Chondrocyte (in vitro differentiated cells): ENCODE results near the gene COL2A1. TPM values are rescaled to one million over a fixed set of nuclear protein-coding genes. Genes with fewer than 3 reads are reported as not detected.

Experiments
- DNase-seq: peaks from one replicate; pipeline ENCODE4 v3.0.0; 2021; ENCODE audit warnings: mixed read lengths, low spot score
- H3K27ac Mint-ChIP-seq: one replicate; pipeline ENCODE4 v1.8.0; 2021; ENCODE audit warnings: mild to moderate bottlenecking, moderate library complexity, mixed read lengths; ENCODE audit not compliant: unreplicated experiment
- H3K27me3 Mint-ChIP-seq: 2 replicates; pipeline ENCODE4 v1.8.0; 2021; ENCODE audit warnings: low read depth, mixed read lengths
- H3K36me3 Mint-ChIP-seq: 2 replicates; pipeline ENCODE4 v1.8.0; 2021; ENCODE audit warnings: low read depth, mixed read lengths
- H3K4me1 Mint-ChIP-seq: 2 replicates; pipeline ENCODE4 v1.8.0; 2021; ENCODE audit warnings: low read depth, mild to moderate bottlenecking, mixed read lengths
- H3K4me3 Mint-ChIP-seq: one replicate; pipeline ENCODE4 v1.8.0; 2021; ENCODE audit warnings: mild to moderate bottlenecking, moderate library complexity, mixed read lengths; ENCODE audit not compliant: unreplicated experiment
- H3K9me3 Mint-ChIP-seq: 2 replicates; pipeline ENCODE4 v1.8.0; 2021; ENCODE audit warnings: low read depth, mixed read lengths
- total RNA-seq: library from RNA; stranded (reverse); gene quantifications from 3 replicates; pipeline ENCODE4 v1.2.1, GENCODE V29; 2021
- TF ChIP-seq, protein P1 (sequence below): fragments of 200-600 bp; sonication (generic); IDR thresholded peaks from 2 replicates; pipeline ENCODE4 v1.5.0; 2021; ENCODE audit warnings: antibody characterized with exemption, mild to moderate bottlenecking, moderate library complexity

The COL2A1 gene
- total RNA-seq, 1 donor from 2014 or later = 35.6 TPM

DNA sequence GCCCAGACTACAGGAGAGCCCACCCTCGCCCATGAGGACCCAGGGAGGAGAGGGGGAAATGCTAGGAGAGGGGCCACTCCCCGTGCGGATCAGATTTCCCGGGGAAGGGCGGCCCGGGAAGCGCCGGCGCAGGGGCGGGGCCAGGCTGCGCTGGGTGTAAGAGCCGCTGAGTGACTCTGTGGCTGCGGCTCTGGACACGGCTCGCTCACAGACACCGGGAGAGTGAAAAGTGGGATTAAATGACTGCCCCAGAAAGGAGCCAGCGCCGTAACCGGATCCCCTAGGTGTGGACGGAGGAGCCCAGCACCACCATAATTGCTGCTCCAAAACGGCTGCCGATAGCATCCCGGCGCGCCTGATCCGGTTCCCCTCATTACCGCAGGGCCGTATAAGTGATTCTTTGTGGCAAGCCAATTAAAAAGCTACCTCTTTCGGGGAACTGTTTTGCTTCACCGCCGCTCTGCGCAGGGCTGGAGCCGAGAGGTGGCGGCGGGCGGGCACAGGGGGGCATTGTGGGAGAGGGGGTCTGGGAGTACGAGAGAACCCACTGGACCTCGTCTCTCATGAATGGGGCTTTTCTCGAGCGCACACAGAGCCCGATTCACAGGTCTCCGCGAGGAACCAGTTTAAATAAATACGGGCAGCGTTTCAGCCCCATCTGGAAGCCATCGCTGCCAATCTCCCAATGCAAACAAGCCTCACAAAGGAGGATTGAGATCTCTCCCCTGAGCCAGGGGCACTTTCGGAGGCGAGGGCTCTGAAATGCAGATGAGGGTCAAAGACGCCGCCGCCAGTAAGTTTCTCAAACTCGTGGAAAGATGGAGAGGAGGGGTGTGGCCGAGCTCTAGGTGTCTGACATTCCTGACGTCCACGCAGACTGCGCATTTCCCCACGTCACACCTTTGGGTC lies 2.5 kb downstream of the COL2A1 start:
- H3K36me3 Mint-ChIP-seq = no peaks in the 10 kb centered on the region
- H3K27me3 Mint-ChIP-seq = peaks cover 48% of the 10 kb centered on the region
- no peaks in the 10 kb centered on the region for H3K9me3 Mint-ChIP-seq
- H3K4me1 Mint-ChIP-seq = peaks cover 38% of the 10 kb centered on the region
- H3K4me3 Mint-ChIP-seq = peak overlapping the region; percentile 77
- H3K27ac Mint-ChIP-seq = peak overlapping the region; percentile 49
- no peak for DNase-seq
- TF ChIP-seq, protein P1, sequence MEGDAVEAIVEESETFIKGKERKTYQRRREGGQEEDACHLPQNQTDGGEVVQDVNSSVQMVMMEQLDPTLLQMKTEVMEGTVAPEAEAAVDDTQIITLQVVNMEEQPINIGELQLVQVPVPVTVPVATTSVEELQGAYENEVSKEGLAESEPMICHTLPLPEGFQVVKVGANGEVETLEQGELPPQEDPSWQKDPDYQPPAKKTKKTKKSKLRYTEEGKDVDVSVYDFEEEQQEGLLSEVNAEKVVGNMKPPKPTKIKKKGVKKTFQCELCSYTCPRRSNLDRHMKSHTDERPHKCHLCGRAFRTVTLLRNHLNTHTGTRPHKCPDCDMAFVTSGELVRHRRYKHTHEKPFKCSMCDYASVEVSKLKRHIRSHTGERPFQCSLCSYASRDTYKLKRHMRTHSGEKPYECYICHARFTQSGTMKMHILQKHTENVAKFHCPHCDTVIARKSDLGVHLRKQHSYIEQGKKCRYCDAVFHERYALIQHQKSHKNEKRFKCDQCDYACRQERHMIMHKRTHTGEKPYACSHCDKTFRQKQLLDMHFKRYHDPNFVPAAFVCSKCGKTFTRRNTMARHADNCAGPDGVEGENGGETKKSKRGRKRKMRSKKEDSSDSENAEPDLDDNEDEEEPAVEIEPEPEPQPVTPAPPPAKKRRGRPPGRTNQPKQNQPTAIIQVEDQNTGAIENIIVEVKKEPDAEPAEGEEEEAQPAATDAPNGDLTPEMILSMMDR = no peak

DNA sequence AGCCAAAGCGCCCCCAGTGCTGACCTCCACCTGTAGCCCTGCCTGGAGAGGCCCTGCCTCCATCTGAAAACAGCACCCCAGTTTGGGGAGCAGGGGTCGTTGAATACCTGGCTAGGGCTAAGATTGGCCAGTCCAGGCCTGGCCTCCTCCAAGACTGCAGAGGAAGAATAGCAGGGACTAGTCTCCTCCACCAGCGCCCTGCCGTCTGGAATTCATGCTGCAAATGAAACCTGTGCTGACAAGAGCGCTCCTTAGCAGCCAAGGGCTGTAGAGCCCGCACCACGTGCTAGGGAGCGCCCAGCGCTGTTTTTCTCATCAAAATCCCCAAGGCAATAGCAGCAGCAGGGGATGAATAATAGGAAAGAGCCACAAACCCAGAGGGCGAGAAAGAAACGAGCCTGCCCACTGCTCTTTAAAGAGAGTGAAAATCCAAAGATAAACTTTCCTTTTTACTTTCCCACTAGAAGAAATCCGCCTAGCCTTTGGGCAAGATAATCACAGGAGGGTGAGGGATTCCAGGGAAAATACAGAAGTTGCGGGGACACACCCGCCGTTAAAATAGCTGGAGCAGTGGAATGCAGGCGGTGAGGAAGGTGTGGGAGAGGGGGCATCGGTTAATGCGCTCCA lies 3.3 kb downstream of the COL2A1 start:
- peak overlapping the region; percentile 49 for H3K27ac Mint-ChIP-seq
- no peaks in the 10 kb centered on the region for H3K9me3 Mint-ChIP-seq
- peaks cover 40% of the 10 kb centered on the region for H3K4me1 Mint-ChIP-seq
- no peak for DNase-seq
- H3K27me3 Mint-ChIP-seq = peaks cover 46% of the 10 kb centered on the region
- TF ChIP-seq, protein P1 = peak; percentile 53
- H3K36me3 Mint-ChIP-seq = no peaks in the 10 kb centered on the region
- H3K4me3 Mint-ChIP-seq = peak overlapping the region; percentile 77

DNA sequence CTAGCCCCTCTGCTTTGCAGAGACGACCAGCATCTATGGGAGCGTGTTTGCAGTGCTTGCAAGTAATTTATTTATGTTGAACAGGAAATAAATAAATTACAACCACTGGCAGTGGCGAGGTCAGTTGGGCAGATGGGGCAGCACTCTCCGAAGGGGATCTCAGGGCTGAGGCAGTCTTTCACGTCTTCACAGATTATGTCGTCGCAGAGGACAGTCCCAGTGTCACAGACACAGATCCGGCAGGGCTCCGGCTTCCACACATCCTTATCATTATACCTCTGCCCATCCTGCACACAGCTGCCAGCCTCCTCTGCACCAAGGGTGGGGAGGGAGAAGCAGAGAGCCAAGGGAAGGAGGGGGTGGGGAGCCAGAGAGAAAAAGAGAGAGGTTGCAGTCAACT lies 4.5 kb downstream of the COL2A1 start:
- TF ChIP-seq, protein P1 = no peak
- no peak for DNase-seq
- Mint-ChIP-seq H3K27me3 (peaks cover 37% of the 10 kb centered on the region), H3K4me1 (peaks cover 41% of the 10 kb centered on the region), H3K27ac (no peak overlapping the region), H3K4me3 (no peak overlapping the region), H3K36me3 (no peaks in the 10 kb centered on the region), H3K9me3 (no peaks in the 10 kb centered on the region)

DNA sequence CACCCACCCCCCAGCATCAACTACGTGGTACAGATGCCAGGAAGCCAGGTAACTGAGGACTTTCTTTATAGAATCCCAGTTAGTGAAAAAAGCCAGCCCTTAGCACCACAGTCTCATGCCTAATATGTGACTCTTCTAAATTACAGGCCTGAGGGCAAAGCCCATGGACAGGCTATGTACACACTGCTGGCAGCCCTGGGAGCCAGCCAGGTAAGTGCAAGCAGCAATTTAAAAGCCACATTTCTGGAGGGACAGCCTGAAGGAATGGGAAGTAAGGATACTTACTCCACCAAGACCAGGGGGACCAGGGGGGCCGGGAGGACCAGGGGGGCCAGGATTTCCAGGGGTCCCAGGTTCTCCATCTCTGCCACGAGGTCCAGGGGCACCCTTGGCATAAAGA lies 7.0 kb downstream of the COL2A1 start:
- TF ChIP-seq, protein P1 = no peak
- Mint-ChIP-seq H3K27ac (no peak overlapping the region), H3K36me3 (no peaks in the 10 kb centered on the region), H3K9me3 (no peaks in the 10 kb centered on the region), H3K4me1 (peaks cover 22% of the 10 kb centered on the region), H3K27me3 (peaks cover 20% of the 10 kb centered on the region), H3K4me3 (no peak overlapping the region)
- no peak for DNase-seq

DNA sequence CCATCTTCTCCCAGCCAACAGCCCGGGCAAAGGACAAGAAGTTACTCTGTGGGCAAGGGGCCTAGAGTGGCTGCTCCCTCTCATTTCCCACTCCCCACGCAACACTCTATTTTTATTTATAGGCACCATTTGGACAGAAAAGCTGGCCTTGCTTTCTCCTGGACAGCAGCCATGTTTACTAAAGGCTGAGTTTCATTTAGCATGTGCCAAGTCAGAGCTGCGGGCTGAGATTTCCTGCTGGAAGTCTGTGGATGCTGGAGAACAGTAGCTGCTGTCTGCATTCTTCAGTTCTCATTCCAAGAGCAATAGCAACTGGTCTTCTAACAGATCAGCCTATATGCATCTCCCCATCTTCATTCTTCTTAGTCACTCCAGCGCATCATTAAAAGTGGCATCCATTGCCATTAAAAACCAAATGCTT lies 8.3 kb downstream of the COL2A1 start:
- DNase-seq = no peak
- peaks cover 9% of the 10 kb centered on the region for H3K4me1 Mint-ChIP-seq
- no peaks in the 10 kb centered on the region for H3K36me3 Mint-ChIP-seq
- TF ChIP-seq, protein P1 = no peak
- H3K27ac Mint-ChIP-seq = no peak overlapping the region
- no peak overlapping the region for H3K4me3 Mint-ChIP-seq
- H3K27me3 Mint-ChIP-seq = peaks cover 16% of the 10 kb centered on the region
- H3K9me3 Mint-ChIP-seq = no peaks in the 10 kb centered on the region
